GM21737 (cell line): Measurements from ENCODE around the gene CELF3.

ENCODE experiments used
- ATAC-seq: cut with Tn5 transposase; IDR thresholded peaks from one replicate; pipeline ENCODE4 v1.9.1; 2021; ENCODE audit warnings: mild to moderate bottlenecking, moderate library complexity; ENCODE audit not compliant: unreplicated experiment

The CELF3 gene

GRCh38 chr1:151720974-151721787 lies 4.6 kb upstream of the CELF3 start, which contains the start of gene RIIAD1:
TSS of gene RIIAD1 (plus strand) at chr1:151721522. CDS start at chr1:151721537, 15 bp downstream.
- ATAC-seq = no peak

DNA sequence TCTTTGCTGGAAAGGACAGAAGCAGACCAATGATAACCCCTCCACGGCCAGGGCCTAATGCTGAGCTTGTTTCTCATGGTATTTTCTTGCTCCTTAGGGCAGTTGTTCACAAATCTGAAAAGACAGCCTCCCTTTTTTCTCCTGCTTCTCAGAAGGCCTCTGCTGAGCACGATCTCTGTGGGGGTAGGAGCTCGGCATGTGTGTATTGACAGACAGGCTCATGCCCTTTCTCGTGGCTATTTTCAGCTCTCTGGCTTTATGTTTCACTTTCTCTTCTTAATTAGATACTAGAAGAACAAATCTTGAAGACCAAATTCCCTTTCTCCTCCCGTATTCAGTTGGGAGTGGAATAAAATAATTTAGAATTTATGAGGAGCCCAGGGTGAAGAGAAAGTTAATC lies 4.0 kb upstream of the CELF3 start:
- ATAC-seq = peak; percentile 56

GRCh38 chr1:151720125-151720524 lies 3.5 kb upstream of the CELF3 start:
- ATAC-seq = no peak

DNA sequence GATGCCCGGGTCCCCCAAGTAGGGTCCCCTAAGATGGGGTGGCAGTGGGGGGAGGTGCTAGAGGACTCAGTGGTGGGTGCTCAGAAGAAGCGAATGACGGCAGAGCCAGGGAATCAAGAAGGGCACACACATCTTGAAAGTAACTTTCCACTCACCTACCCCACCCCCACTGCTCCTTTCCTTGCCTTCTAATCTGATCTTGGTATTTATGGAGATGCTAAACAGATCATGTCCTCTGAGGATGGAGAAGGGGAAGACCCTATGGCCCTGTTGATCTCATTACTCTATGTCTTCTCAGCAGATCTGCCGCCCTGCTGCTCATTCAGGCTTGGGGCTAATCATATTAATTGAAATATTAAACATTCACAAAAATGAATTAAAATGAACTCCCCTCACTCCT lies 2.1 kb upstream of the CELF3 start:
- ATAC-seq = no peak

- no peak for ATAC-seq
Measured at GRCh38 chr1:151718011-151718431, 1.4 kb upstream of the CELF3 start.

- ATAC-seq = no peak
Measured at GRCh38 chr1:151716405-151716762, 219 bp downstream of the CELF3 start.

DNA sequence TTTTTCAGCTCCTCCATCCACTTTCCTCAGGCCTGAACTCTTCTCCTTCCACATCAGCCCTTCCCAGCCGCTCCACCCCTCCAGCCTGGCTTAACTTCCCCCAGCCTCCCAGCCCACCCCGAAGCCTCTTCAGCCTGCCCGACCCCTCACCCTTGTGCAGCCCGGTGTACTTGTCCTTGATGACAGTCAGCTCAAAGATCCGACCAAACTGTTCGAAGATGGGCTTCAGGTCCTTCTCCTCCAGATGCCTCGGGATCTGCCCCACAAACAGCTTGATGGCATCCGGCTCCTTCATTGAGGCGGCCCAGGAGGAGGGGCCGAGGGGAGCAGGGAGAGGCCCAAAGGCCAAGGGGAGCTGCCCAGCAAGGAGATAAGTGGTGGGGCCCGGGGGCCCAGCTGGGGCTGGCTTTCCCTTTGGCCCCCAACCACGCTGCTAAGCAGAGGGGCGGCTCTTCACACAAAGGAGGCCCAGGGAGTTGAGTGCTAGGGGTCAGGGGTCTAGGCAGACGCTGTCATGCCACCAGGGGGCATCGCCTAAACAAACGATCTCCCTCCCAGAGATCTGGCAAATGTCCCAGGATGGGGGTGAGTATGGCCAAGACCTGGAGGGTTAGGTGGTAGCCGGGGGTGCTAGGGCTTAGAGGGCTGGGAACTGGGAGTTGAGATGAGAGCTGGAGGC lies 738 bp downstream of the CELF3 start:
- no peak for ATAC-seq

- ATAC-seq = no peak
Measured at GRCh38 chr1:151714820-151715725, 1.5 kb downstream of the CELF3 start.

GRCh38 chr1:151713874-151714273 lies 2.7 kb downstream of the CELF3 start:
- ATAC-seq = no peak

- no peak for ATAC-seq
Measured at GRCh38 chr1:151713044-151713443, 3.6 kb downstream of the CELF3 start.

DNA sequence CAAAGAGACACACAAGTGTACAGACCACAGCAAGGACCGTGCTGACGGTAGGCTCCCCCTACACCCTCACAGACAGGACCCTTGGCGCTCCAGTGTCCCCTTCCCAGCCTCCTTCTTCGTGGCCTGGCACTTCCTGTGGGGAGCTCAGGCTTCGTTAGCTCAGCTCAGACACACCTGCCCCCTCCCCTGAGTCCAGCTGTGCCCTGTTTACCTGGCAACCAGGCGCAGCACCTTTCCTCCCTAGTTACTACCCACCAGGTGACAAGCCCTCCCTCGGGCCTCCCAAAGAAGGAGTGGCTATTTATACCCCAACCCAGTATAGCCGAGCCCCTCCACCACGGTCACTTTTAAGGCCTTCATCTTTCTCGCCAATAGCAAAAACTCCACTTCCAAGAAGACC lies 4.7 kb downstream of the CELF3 start:
- ATAC-seq = no peak

DNA sequence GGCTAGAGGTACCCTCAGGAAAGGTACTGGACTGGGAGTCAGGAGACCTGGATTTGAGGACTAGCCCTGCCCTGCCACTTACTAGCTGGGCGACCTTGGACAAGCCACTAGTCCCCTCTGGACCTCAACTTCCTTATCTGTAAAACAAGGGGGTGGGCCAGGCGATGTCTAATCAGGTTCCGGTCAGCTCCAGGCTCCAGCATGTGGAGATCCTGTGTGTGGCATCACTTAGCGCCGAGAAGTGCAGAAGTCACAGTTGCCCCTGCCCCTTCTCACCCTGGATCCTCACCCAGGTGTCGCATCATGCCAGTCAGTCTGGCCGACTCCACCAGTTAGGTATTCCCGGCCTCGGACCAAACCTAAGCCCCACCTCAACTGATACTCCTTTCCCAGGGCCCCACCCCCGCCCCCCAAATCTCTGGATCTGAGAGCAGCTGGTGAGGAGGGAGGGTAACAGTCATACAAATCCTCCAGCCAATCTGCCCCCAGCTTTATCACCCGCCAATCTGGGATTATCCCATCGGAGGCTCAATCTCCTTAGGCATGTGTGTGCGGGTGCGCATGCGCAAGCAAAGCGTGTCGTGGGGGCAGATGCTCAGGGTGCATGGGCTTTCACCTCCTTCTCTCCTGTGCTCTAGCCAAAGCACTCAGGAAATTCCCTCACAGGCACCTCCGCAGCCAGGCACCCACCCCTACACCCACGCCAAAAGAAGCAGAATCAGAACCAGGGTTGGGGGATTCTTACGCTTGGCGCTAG lies 5.4 kb downstream of the CELF3 start:
- no peak for ATAC-seq

DNA sequence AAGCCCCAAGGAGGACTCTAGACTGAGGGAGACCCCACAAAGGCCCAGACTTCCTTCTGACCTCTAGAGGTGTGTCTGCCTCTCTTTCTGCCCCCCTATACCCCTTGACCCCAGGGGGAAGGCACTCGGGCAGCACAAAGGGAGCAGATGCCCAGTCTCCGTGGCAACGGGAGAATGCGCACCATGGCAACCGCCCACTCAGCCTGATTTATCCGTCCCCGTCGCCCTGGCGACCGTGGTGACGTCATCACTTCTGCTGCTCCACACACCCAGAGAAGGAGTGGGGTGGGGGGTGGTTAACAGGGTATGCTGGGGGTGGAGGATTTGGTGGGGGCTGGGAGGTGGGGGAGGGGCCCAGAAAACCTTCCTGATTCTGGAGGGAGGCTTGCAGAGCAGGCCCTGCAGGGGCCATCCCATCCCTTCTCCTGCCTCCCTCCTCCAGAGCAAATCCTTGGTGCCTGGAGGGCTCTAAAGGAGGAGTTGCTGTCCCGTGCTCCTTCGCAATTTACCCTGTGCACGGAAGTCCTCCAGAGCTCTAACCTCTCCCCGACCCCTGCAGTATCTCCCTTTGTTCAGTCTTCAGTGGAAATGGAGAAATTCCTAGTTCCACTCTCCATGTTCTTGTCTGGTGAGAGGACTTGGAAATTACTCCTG lies 6.3 kb downstream of the CELF3 start:
- ATAC-seq = no peak

DNA sequence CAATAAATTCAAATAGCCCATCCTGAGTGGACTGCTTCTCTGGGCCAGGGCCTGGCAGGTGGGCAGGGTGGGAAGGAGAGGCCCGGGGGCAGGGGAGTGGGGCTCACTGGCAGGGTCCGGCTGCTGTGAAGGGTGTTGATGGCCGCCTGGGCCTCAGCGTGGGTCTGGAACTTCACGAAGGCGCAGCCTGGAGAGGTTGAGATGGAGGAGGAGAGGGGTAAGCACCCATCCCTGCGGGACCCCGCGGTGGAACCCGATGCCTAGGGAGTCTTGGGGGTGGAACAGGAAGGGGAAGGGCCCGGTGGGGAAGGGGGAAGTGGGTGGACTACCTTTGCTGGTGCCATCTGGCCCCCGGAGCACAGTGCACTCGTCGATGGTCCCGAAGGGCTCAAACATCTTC lies 7.7 kb downstream of the CELF3 start:
- no peak for ATAC-seq

- no peak for ATAC-seq
Measured at GRCh38 chr1:151707541-151708065, 9.0 kb downstream of the CELF3 start.

- ATAC-seq = no peak
Measured at GRCh38 chr1:151706464-151707415, 9.9 kb downstream of the CELF3 start.

GRCh38 chr1:151705753-151706463 lies 10.7 kb downstream of the CELF3 start:
- no peak for ATAC-seq

DNA sequence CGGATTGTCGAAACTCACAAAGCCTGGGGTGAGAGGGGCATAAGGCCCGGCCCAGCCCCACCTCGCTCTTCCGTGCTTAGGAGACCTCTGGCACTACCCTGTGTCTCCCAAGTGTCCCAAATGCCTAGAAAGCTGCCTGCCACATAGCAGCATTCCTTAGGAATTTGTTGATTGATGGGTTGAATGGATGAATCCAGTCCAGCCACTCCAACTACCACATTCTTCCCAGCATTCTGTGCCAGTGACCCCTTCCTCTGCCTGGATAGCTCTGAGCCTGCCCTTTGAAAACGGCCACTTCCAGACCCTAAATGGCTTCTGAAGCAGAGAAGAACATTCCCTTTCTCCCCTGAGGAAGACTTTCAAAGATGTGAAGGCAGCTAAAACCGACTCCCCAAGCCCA lies 11.5 kb downstream of the CELF3 start:
- ATAC-seq = no peak
